ENCODE data around the gene MACROD2. TPM values are rescaled to one million over a fixed set of nuclear protein-coding genes. Genes with fewer than 3 reads are reported as not detected.
"Not testable (repeated sequence)": the region's sequence is repeated elsewhere in the genome, so short reads cannot be mapped to it uniquely, and the experiment has no call there.

The MACROD2 gene
- total RNA-seq, 1 donor: 1.7 TPM

GRCh38 chr20:14926436-14926835 is 931.1 kb downstream of the MACROD2 start:
- H3K4me3 ChIP-seq (ENCODE audit: low read length); H3K9me3 ChIP-seq (ENCODE audit: low read depth, low read length); H3K27me3 ChIP-seq (ENCODE audit: insufficient read depth, low read length); H3K4me1 ChIP-seq (ENCODE audit: insufficient read depth, low read length): not testable (repeated sequence)

- no peaks in the 10 kb centered on the region for H3K4me1 ChIP-seq (ENCODE audit: insufficient read depth, low read length)
- no peaks in the 10 kb centered on the region for H3K9me3 ChIP-seq (ENCODE audit: low read depth, low read length)
- H3K4me3 ChIP-seq (ENCODE audit: low read length): no peak overlapping the region
- no peaks in the 10 kb centered on the region for H3K27me3 ChIP-seq (ENCODE audit: insufficient read depth, low read length)
Measured at GRCh38 chr20:14928083-14928482, 932.8 kb downstream of the MACROD2 start.

- no peaks in the 10 kb centered on the region for H3K27me3 ChIP-seq (ENCODE audit: insufficient read depth, low read length)
- no peaks in the 10 kb centered on the region for H3K9me3 ChIP-seq (ENCODE audit: low read depth, low read length)
- no peaks in the 10 kb centered on the region for H3K4me1 ChIP-seq (ENCODE audit: insufficient read depth, low read length)
- H3K4me3 ChIP-seq (ENCODE audit: low read length): no peak overlapping the region
Measured at GRCh38 chr20:14929388-14929787, 934.1 kb downstream of the MACROD2 start.

- no peaks in the 10 kb centered on the region for H3K9me3 ChIP-seq (ENCODE audit: low read depth, low read length)
- no peaks in the 10 kb centered on the region for H3K4me1 ChIP-seq (ENCODE audit: insufficient read depth, low read length)
- H3K27me3 ChIP-seq (ENCODE audit: insufficient read depth, low read length): no peaks in the 10 kb centered on the region
- H3K4me3 ChIP-seq (ENCODE audit: low read length): no peak overlapping the region
Measured at GRCh38 chr20:14932040-14932439, 936.7 kb downstream of the MACROD2 start.

GRCh38 chr20:14935285-14935684 is 940.0 kb downstream of the MACROD2 start:
- Histone ChIP-seq H3K27me3 (ENCODE audit: insufficient read depth, low read length) (no peaks in the 10 kb centered on the region), H3K4me3 (ENCODE audit: low read length) (no peak overlapping the region), H3K9me3 (ENCODE audit: low read depth, low read length) (peaks cover under 1% of the 10 kb centered on the region), H3K4me1 (ENCODE audit: insufficient read depth, low read length) (no peaks in the 10 kb centered on the region)

GRCh38 chr20:14937021-14937420 is 941.7 kb downstream of the MACROD2 start:
- H3K9me3 ChIP-seq (ENCODE audit: low read depth, low read length): peaks cover 6% of the 10 kb centered on the region
- no peaks in the 10 kb centered on the region for H3K27me3 ChIP-seq (ENCODE audit: insufficient read depth, low read length)
- H3K4me1 ChIP-seq (ENCODE audit: insufficient read depth, low read length): no peaks in the 10 kb centered on the region
- H3K4me3 ChIP-seq (ENCODE audit: low read length): no peak overlapping the region

- Histone ChIP-seq H3K4me1 (ENCODE audit: insufficient read depth, low read length) (no peaks in the 10 kb centered on the region), H3K4me3 (ENCODE audit: low read length) (no peak overlapping the region), H3K27me3 (ENCODE audit: insufficient read depth, low read length) (no peaks in the 10 kb centered on the region), H3K9me3 (ENCODE audit: low read depth, low read length) (peaks cover 6% of the 10 kb centered on the region)
Measured at GRCh38 chr20:14937846-14938245, 942.5 kb downstream of the MACROD2 start.

GRCh38 chr20:14947536-14947935 is 952.2 kb downstream of the MACROD2 start:
- H3K27me3 ChIP-seq (ENCODE audit: insufficient read depth, low read length): no peaks in the 10 kb centered on the region
- no peak overlapping the region for H3K4me3 ChIP-seq (ENCODE audit: low read length)
- H3K9me3 ChIP-seq (ENCODE audit: low read depth, low read length): no peaks in the 10 kb centered on the region
- H3K4me1 ChIP-seq (ENCODE audit: insufficient read depth, low read length): no peaks in the 10 kb centered on the region

GRCh38 chr20:14947946-14948345 is 952.6 kb downstream of the MACROD2 start:
- no peaks in the 10 kb centered on the region for H3K27me3 ChIP-seq (ENCODE audit: insufficient read depth, low read length)
- H3K9me3 ChIP-seq (ENCODE audit: low read depth, low read length): no peaks in the 10 kb centered on the region
- no peak overlapping the region for H3K4me3 ChIP-seq (ENCODE audit: low read length)
- no peaks in the 10 kb centered on the region for H3K4me1 ChIP-seq (ENCODE audit: insufficient read depth, low read length)

- H3K4me3 ChIP-seq (ENCODE audit: low read length): no peak overlapping the region
- no peaks in the 10 kb centered on the region for H3K4me1 ChIP-seq (ENCODE audit: insufficient read depth, low read length)
- H3K27me3 ChIP-seq (ENCODE audit: insufficient read depth, low read length): no peaks in the 10 kb centered on the region
- H3K9me3 ChIP-seq (ENCODE audit: low read depth, low read length): no peaks in the 10 kb centered on the region
Measured at GRCh38 chr20:14948416-14948815, 953.1 kb downstream of the MACROD2 start.

- no peaks in the 10 kb centered on the region for H3K27me3 ChIP-seq (ENCODE audit: insufficient read depth, low read length)
- no peaks in the 10 kb centered on the region for H3K9me3 ChIP-seq (ENCODE audit: low read depth, low read length)
- H3K4me3 ChIP-seq (ENCODE audit: low read length): no peak overlapping the region
- H3K4me1 ChIP-seq (ENCODE audit: insufficient read depth, low read length): no peaks in the 10 kb centered on the region
Measured at GRCh38 chr20:14950633-14951032, 955.3 kb downstream of the MACROD2 start.

GRCh38 chr20:14951105-14951504 is 955.8 kb downstream of the MACROD2 start:
- Histone ChIP-seq H3K9me3 (ENCODE audit: low read depth, low read length) (no peaks in the 10 kb centered on the region), H3K4me1 (ENCODE audit: insufficient read depth, low read length) (no peaks in the 10 kb centered on the region), H3K27me3 (ENCODE audit: insufficient read depth, low read length) (no peaks in the 10 kb centered on the region), H3K4me3 (ENCODE audit: low read length) (no peak overlapping the region)

GRCh38 chr20:14951707-14952418 is 956.5 kb downstream of the MACROD2 start:
- Histone ChIP-seq H3K27me3 (ENCODE audit: insufficient read depth, low read length) (no peaks in the 10 kb centered on the region), H3K4me3 (ENCODE audit: low read length) (no peak overlapping the region), H3K9me3 (ENCODE audit: low read depth, low read length) (no peaks in the 10 kb centered on the region), H3K4me1 (ENCODE audit: insufficient read depth, low read length) (no peaks in the 10 kb centered on the region)

GRCh38 chr20:14953736-14954135 is 958.4 kb downstream of the MACROD2 start:
- Histone ChIP-seq H3K4me1 (ENCODE audit: insufficient read depth, low read length) (no peaks in the 10 kb centered on the region), H3K27me3 (ENCODE audit: insufficient read depth, low read length) (no peaks in the 10 kb centered on the region), H3K4me3 (ENCODE audit: low read length) (no peak overlapping the region), H3K9me3 (ENCODE audit: low read depth, low read length) (no peaks in the 10 kb centered on the region)

GRCh38 chr20:14955399-14955798 is 960.1 kb downstream of the MACROD2 start:
- Histone ChIP-seq H3K9me3 (ENCODE audit: low read depth, low read length) (no peaks in the 10 kb centered on the region), H3K27me3 (ENCODE audit: insufficient read depth, low read length) (no peaks in the 10 kb centered on the region), H3K4me1 (ENCODE audit: insufficient read depth, low read length) (no peaks in the 10 kb centered on the region), H3K4me3 (ENCODE audit: low read length) (no peak overlapping the region)

- H3K9me3 ChIP-seq (ENCODE audit: low read depth, low read length): no peaks in the 10 kb centered on the region
Measured at GRCh38 chr20:14956026-14956425, 960.7 kb downstream of the MACROD2 start.

More at GRCh38 chr20:14956026-14956425, 960.7 kb downstream of the MACROD2 start:
- no peaks in the 10 kb centered on the region for H3K27me3 ChIP-seq (ENCODE audit: insufficient read depth, low read length)
- no peaks in the 10 kb centered on the region for H3K4me1 ChIP-seq (ENCODE audit: insufficient read depth, low read length)
- no peak overlapping the region for H3K4me3 ChIP-seq (ENCODE audit: low read length)
